Stimulated activated CD4-positive, alpha-beta T cell treated with anti-CD3 and anti-CD28 coated beads, Interleukin-1b, Interleukin-23, amount 100 ng/mL, for 4 hours (primary cell): ENCODE measurements around the gene MEIS1.

ENCODE experiments used
- DNase-seq, 2 donors: peaks; one replicate each; pipeline ENCODE4 v3.0.0-alpha.2; 2020; ENCODE audit warnings: low read depth in 2 of 2

MEIS1 gene

GRCh38 chr2:66580166-66581049 is 145.5 kb downstream of the MEIS1 start:
- DNase-seq: no peak

GRCh38 chr2:66581339-66582103 is 146.6 kb downstream of the MEIS1 start:
- no peak for DNase-seq

GRCh38 chr2:66582104-66582986 is 147.4 kb downstream of the MEIS1 start:
- DNase-seq: no peak

GRCh38 chr2:66582987-66583880 is 148.3 kb downstream of the MEIS1 start:
- DNase-seq: no peak

GRCh38 chr2:66583881-66584280 is 149.0 kb downstream of the MEIS1 start:
- no peak for DNase-seq

GRCh38 chr2:66585587-66585986 is 150.7 kb downstream of the MEIS1 start:
- DNase-seq: no peak

GRCh38 chr2:66587216-66587615 is 152.3 kb downstream of the MEIS1 start:
- DNase-seq: no peak

- no peak for DNase-seq
These were observed 159.1 kb downstream of the MEIS1 start for GRCh38 chr2:66594001-66594400.

- no peak for DNase-seq
These were observed 160.6 kb downstream of the MEIS1 start for GRCh38 chr2:66595556-66595955.

GRCh38 chr2:66596256-66596655 is 161.3 kb downstream of the MEIS1 start:
- no peak for DNase-seq

- no peak for DNase-seq
These were observed 166.7 kb downstream of the MEIS1 start for GRCh38 chr2:66601624-66602023.

GRCh38 chr2:66602341-66602740 is 167.4 kb downstream of the MEIS1 start:
- DNase-seq: no peak

GRCh38 chr2:66604326-66604725 is 169.4 kb downstream of the MEIS1 start:
- no peak for DNase-seq

GRCh38 chr2:66604976-66605375 is 170.1 kb downstream of the MEIS1 start:
- DNase-seq: no peak

GRCh38 chr2:66607152-66607551 is 172.2 kb downstream of the MEIS1 start:
- no peak for DNase-seq
